Right lung (tissue), 5 donors: ENCODE results near the gene DNM3. TPM values are rescaled to one million over a fixed set of nuclear protein-coding genes. Genes with fewer than 3 reads are reported as not detected.

Experiments used
- DNase-seq, 2 donors: peaks; one replicate each; pipeline ENCODE4 v3.0.0-alpha.2; 2013
- polyA plus RNA-seq, 5 donors: library from polyadenylated mRNA; unstranded; fragments of 120-200 nt; gene quantifications; one replicate each; pipeline versions ENCODE4 v1.2.1 to v1.2.3, GENCODE V29; 2013; ENCODE audit warnings: inconsistent platforms in 1 of 5, low replicate concordance in 1 of 5; ENCODE audit not compliant: insufficient read length in 5 of 5, insufficient read depth in 1 of 5

The DNM3 gene
- polyA plus RNA-seq, 5 donors: 4.1 to 6.9 (median 5.2) TPM

DNA sequence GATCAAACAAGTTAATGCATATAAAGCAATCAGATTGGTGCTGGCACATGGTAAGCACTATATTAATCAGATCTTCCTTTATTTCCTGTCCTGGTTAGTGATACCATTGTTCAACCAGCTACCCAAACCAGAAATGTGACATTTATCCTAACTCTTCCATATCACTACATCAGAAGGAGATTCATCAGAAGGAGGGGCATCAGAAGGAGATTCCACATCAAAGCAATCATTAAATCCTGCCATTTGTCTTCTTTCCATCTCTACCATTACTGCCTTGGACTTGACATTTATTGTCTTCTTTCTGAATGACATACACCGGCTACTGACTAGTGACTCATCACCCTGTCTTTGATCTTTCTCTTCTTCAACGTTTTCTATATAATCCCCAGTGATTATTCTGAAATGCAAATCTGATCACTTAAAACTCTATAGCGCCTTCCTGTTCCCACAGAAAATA lies 75.0 kb downstream of the DNM3 start:
- DNase-seq: no peak

DNA sequence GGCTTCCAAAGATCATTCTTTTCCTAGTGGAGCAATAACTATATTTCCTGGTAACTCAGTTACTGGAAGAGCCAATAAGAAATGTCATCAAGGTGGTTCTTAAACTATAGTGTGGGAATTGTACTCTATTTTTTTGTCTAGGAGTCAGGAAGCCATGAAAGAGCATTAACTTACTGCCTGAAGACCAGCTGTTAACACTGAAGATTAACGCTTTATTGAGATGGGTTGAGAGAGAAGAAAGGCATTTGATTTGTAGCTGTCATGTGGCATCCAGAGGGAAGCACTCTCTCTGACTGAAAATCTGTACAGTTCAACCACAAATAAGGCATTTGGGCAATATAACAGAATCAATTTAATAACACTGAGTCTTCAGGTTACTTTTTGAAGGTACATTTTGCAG lies 76.0 kb downstream of the DNM3 start:
- DNase-seq: no peak

- no peak for DNase-seq
These were observed 78.9 kb downstream of the DNM3 start for GRCh38 chr1:171919891-171920887.

DNA sequence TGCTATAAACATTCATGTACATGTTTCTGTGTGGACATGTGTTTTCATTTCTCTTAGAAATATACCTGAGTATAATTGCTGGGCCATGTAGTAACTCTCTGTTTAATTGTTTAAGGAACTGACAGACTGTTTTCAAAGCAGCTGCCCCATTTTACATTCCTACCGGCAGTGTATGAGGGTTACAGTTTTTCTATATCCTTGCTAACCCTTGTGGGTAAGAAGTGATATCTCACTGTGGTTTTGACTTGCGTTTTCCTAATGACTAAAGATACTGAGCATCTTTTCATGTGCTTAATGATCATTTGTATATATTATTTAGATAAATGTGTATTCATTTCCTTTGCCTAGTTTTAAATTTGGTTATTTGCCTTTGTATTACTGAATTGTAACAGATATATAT lies 81.7 kb downstream of the DNM3 start:
- DNase-seq: no peak

DNA sequence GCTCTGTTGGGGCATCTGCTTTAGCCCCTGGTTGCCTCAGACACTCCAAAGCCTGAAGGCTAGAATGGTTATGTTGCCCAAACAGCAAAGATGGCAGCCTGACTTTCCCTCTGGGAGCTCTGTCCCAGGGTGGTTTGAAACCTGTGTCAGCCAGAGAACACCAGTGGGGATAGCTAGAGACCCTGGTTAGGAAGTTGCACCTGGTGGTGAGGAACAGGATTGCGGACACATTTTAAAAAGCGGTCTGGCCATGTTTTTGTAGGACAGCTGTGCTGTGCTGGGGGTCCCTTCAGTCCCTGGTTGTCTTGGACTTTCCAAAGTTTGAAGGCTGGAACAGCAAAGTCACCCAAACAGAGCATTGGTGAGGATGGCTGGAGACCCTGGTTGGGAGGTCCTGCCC lies 87.8 kb downstream of the DNM3 start:
- no peak for DNase-seq

DNA sequence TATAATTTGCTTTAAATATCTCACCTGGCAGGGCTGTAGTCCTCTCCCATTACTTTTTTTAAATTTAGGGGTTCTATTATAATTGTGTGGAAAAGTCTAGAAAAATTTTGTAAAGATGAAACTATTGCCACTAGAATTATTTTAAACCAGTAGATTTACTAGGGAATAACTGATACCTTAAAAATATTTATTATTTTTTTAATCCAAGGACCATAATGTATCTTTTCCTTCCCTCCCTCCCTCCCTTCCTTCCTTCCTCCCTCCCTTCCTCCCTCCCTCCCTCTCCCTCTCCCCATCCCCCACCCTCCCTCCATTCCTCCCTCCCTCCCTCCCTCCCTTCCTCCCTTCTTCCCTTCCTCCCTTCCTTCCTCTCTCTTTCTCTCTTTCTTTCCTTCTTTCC lies 90.5 kb downstream of the DNM3 start:
- DNase-seq: no peak

DNA sequence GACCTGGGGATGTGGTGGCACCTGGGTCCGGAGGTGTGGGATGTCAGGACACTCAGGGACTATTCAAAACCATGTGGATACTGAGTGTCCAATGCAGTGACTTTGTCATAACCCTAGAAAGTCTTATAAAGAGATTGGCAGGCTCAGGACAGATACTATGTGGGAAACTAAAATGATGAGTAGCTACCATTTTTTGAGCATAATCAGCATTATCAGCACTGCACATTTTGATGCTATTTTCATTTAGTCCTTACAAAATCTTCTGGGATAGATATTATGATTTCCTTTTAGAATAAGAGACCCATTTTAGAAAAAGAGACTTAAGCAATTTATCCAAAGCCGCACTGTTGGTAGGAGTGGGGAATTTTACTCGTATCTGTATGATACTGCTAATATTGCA lies 93.4 kb downstream of the DNM3 start:
- DNase-seq: no peak

DNA sequence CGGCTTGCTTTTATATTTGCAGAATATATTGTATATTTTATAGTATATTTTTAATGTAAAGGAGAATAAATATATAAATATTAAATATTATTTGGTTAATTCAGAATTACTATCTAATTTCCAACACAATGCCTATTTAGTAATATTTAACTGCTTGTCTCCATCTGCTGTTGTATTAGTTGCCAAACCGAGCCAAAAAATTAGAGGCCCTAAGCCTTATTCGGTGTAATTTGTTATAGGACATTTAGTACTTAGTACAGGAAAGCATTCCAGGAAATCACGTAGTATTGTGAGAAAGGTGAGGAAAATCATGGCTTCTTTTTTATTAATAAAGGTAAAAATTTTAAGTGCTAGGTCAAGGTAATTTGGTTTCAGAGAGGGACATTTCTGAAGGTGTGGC lies 93.8 kb downstream of the DNM3 start:
- DNase-seq: no peak

DNA sequence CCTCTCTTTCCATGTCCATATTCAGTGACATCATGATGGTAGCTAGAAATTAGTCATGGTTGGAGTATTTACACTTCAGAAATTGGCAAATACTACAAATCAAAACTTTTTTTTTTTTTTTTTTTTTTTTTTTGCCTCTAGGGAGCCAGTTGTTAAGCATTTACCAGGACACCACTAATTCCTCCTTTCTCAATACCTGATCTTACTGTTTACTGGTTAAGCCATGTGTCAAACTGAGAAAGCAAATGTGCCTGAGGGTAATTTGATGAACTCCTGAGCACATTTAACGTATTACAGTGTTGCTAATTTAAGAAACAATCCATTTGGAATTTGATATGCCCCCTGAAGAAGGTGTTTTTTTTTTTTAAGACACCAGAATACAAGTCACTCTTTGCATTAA lies 94.4 kb downstream of the DNM3 start:
- DNase-seq: no peak

- no peak for DNase-seq
These were observed 96.6 kb downstream of the DNM3 start for GRCh38 chr1:171937938-171938337.

GRCh38 chr1:171939740-171940139 lies 98.4 kb downstream of the DNM3 start:
- no peak for DNase-seq

DNA sequence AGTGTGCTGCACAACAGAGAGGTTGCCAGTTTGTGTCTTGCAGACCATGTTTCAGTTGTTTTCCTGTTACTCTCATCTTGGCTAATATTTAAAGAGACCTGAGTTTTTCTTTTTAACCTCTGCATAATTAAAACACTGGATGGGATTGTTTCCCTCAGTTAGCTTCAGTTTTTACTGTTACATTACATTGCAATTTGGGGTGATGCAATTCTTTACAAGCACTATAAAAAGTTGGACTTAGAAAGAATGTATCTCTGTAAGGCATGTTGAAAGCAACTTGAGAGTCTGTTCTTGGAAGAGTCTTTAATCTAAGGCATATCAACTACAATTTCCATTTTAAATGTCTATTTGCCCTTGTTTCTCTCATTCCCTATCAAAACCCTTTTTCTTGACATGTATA lies 99.1 kb downstream of the DNM3 start:
- DNase-seq: no peak

GRCh38 chr1:171941920-171942319 lies 100.6 kb downstream of the DNM3 start:
- no peak for DNase-seq

DNA sequence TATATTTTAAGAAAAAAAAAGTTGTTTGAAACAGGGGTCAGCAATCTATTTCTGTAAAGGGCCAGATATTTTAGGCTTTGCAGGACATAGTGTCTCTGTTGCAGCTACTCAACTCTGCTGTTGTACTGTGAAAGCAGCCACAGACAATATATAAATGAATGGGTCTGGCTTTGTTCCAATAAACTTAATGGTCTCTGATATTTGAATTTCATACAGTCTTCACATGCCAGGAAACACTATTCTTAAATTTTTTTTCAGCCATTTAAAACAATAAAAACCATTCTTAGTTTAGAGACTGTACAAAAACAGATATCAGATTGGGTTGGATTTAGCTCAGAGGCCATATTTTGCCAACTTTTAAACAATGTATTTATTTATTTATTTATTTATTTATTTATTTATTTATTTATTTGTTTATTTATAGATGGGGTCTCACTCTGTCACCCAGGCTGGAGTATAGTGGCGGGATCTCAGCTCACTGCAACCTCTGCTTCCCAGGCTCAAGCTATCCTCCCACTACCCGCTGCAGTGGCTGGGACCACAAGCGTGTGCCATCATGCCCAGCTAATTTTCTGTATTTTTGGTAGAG lies 102.8 kb downstream of the DNM3 start:
- DNase-seq: no peak

- no peak for DNase-seq
These were observed 107.2 kb downstream of the DNM3 start for GRCh38 chr1:171948511-171948910.

DNA sequence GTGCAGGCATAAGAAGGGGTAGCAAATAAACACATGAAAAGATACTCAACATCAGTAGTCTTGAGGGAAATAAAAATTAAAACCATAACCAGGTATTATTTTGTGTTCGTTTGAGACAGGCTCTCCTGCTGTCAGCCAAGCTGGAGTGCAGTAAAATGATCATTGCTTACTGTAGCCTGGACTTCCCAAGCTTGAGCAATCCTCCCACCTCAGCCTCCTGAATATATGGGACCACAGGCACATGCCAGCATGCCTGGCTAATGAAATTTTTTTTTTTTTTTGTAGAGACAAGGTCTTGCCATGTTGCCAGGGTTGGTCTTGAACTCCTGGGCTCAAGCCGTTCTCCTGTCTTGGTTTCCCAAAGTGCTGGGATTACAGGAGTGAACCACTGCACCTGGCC lies 108.0 kb downstream of the DNM3 start:
- no peak for DNase-seq

DNA sequence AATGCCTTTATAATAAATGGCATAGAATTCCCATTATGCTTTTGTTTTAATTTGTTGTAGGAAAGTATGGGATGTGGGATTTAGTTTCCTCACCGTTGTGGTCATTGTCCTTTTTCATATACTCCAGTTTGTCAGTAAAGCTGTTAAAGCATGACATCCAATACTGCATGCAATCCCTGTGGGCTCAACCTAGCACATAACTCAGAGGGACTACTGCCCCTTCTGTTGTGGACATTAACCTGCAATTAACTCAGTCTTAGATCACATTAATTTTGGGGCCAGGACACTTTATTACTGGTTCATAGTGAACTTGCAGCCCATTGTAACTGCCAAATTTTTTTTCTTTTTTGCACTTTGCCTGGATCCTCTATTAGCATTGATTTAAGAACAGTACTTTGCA lies 112.5 kb downstream of the DNM3 start:
- DNase-seq: no peak

DNA sequence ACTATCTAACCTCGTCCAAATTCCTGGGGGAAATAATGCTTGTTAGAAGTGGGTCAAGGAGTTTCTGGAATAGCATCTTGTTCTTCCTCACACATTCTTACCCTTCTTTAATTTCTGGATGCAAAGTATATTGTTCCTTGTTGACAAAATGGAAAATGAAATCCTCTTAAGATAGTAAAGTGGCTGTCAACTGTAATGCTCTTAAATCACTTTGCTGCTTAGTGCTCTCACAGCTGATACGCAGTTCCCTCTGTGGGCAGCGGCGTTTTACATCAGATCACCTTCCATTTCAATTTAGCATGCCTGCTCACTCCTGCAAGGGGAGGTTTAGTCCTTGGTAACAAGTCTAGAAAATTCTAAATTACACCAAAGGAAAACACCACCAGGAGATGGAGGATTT lies 113.1 kb downstream of the DNM3 start:
- DNase-seq: no peak

DNA sequence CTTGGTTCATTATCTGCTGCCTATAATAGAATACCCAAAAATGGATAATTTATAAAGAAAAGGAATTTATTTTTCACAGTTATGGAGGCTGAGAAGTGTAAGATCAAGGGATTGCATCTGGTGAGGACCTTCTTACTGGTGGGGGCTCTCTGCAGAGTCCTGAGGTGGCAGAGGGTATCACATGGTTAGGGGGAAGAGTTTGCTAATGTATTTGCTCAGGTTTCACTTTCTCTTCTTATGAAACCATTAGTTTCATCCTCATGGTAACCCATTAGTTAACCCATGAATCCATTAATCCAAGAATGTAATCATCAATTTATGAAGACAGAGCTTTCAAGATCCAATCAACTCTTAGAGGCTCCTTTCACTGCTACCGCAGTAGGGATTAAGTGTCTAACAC lies 120.6 kb downstream of the DNM3 start:
- no peak for DNase-seq

DNA sequence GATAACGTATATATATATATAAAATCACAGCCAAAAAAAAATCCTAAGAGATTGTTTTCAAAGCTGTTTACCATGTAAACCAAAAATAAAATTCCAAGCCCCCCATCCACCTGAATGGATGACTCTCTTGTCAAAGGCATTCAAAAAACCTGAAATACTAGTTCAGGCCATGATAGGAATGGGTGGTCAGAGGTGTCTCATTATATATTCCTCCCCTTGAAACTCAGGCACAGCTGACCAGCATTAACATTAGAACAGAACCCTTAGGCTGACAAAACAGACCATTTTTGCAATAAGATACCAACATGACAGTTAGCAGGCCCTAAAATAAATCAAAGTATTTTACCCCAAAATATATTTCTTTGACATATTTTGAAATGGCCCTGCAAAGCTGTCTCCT lies 122.5 kb downstream of the DNM3 start:
- DNase-seq: no peak

- DNase-seq: no peak
These were observed 124.5 kb downstream of the DNM3 start for GRCh38 chr1:171965777-171966176.

DNA sequence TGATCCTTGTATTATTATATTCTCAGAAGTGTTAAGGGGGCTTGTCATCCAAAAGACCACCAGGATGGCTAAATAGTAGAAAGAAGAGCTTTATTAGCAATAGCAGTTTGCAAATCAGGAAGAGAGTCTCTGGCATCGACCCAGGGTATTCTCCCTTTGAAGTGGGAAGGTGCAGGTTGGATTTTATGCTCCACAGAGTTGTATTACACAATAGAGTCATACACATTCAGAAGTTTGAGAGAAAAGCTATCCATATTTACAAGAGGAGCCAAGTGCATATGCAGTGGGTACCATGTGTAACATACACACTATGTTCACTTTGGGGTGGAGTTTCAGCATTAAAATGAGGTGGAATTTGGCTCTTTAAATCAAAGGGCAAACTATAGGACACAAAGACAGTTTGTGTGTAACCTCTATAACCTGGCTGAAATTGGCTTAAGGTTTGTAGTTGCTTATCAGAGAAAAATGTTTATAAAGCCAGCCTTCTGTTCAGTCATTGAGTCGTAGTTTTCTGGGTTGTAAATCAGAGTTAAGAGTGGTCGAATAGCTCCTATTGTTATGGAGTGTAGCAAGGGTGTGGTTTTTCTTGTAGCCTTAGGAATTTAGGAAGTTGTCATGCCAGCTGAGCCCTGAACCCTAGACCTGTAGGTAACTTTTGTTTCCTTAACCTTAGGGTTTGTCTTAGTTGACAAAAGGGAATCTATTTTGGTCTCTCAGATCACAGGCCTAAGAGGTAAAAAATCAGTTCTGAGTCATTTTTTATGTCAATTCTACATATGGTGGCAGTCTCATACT lies 125.3 kb downstream of the DNM3 start:
- DNase-seq: no peak

DNA sequence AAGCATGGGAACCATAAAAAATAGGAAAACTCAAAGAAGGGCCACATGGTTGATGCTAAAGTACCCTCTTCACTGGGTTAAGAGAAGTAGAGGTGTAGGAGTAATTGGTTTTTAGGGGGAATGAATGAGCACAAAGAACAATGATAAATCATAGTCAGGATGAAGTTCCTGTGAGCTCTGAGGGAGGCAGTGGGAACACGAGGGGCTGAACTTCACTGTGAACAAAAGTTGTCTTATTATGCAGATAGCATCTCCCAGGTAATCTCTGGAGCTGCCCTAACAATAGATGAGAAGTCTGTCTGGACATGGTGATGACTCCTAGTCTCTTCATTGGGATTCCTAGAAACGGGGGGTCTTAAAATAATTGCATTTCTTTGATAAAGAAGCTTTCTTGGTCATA lies 127.9 kb downstream of the DNM3 start:
- no peak for DNase-seq
